Measurements from ENCODE around the gene RRP36. TPM values are rescaled to one million over a fixed set of nuclear protein-coding genes. Genes with fewer than 3 reads are reported as not detected.

RRP36 gene
- total RNA-seq, 4 donors from 2014 or later, result 32.2 to 200 (median 40.5) TPM

- intact Hi-C loops (cut with DNase I; ENCODE audit: low total_unique reads), result no loop called here
- 91 to 100% methylated on average over 6 to 9 of the region's 9 CpGs for WGBS, 2 donors (ENCODE audit: low coverage in 1 of 2)
- Histone ChIP-seq H3K27me3 (no peaks in the 10 kb centered on the region), H3K36me3 (peaks cover 0 to 55% (median 26%) of the 10 kb centered on the region in 4 donors), H3K4me3 (no peak overlapping the region), H3K4me1 (peaks cover 0 to 2% (median under 1%) of the 10 kb centered on the region in 4 donors), H3K9me3 (no peaks in the 10 kb centered on the region), H3K27ac (no peak overlapping the region)
- no peak for DNase-seq
- TF ChIP-seq EP300 (IDR thresholded peaks at IDR 0.05; ENCODE audit: low read depth), result no peak
- TF ChIP-seq POLR2A (IDR thresholded peaks at IDR 0.05), result no peak
- in situ Hi-C loops (cut with MboI; ENCODE audit: low pct_ligation_motif_present in 1 of 4, low pct_unique_long_range_greater_than_20kb in 1 of 4, low sequenced_read_pairs in 3 of 4), result no loop called here
Measured at GRCh38 chr6:43029120-43029519, 7.7 kb downstream of the RRP36 start.

- H3K36me3 ChIP-seq, result peaks cover 0 to 30% (median 14%) of the 10 kb centered on the region in 4 donors
- 87 to 94% methylated on average over 3 to 4 of the region's 4 CpGs for WGBS, 2 donors (ENCODE audit: low coverage in 1 of 2)
- intact Hi-C loops (cut with DNase I; ENCODE audit: low total_unique reads), result no loop called here
Measured at GRCh38 chr6:43032326-43032725, 10.9 kb downstream of the RRP36 start.

GRCh38 chr6:43033496-43034189, 12.2 kb downstream of the RRP36 start:
- Histone ChIP-seq H3K4me1 (no peaks in the 10 kb centered on the region), H3K27ac (no peak overlapping the region), H3K36me3 (peaks cover 0 to 29% (median 8%) of the 10 kb centered on the region in 4 donors), H3K27me3 (no peaks in the 10 kb centered on the region), H3K9me3 (no peaks in the 10 kb centered on the region), H3K4me3 (no peak overlapping the region)
- in situ Hi-C loops (cut with MboI; ENCODE audit: low pct_ligation_motif_present in 1 of 4, low pct_unique_long_range_greater_than_20kb in 1 of 4, low sequenced_read_pairs in 3 of 4), result no loop called here
- no peak for DNase-seq
- 81 to 95% methylated on average over 2 of the region's 2 CpGs for WGBS, 2 donors (ENCODE audit: low coverage in 1 of 2)
- no peak for TF ChIP-seq EP300 (IDR thresholded peaks at IDR 0.05; ENCODE audit: low read depth)
- TF ChIP-seq POLR2A (IDR thresholded peaks at IDR 0.05), result no peak
- no peak for TF ChIP-seq CTCF (IDR thresholded peaks at IDR 0.05)
- no peak for TF ChIP-seq POLR2AphosphoS5 (IDR thresholded peaks at IDR 0.05)
- intact Hi-C loops (cut with DNase I; ENCODE audit: low total_unique reads), result no loop called here

More at GRCh38 chr6:43032326-43032725, 10.9 kb downstream of the RRP36 start:
- no peak overlapping the region for H3K27ac ChIP-seq
- in situ Hi-C loops (cut with MboI; ENCODE audit: low pct_ligation_motif_present in 1 of 4, low pct_unique_long_range_greater_than_20kb in 1 of 4, low sequenced_read_pairs in 3 of 4), result no loop called here
- no peaks in the 10 kb centered on the region for H3K9me3 ChIP-seq
- no peak for TF ChIP-seq EP300 (IDR thresholded peaks at IDR 0.05; ENCODE audit: low read depth)
- DNase-seq, result no peak
- no peaks in the 10 kb centered on the region for H3K27me3 ChIP-seq
- H3K4me1 ChIP-seq, result no peaks in the 10 kb centered on the region
- H3K4me3 ChIP-seq, result no peak overlapping the region

GRCh38 chr6:43034190-43034525, 12.7 kb downstream of the RRP36 start:
- Histone ChIP-seq H3K4me3 (no peak overlapping the region), H3K27me3 (no peaks in the 10 kb centered on the region), H3K36me3 (peaks cover 0 to 24% (median 6%) of the 10 kb centered on the region in 4 donors), H3K9me3 (no peaks in the 10 kb centered on the region), H3K4me1 (no peaks in the 10 kb centered on the region), H3K27ac (no peak overlapping the region)
- 87 to 100% methylated on average over 1 to 2 of the region's 2 CpGs for WGBS, 2 donors (ENCODE audit: low coverage in 1 of 2)
- in situ Hi-C loops (cut with MboI; ENCODE audit: low pct_ligation_motif_present in 1 of 4, low pct_unique_long_range_greater_than_20kb in 1 of 4, low sequenced_read_pairs in 3 of 4), result no loop called here
- intact Hi-C loops (cut with DNase I; ENCODE audit: low total_unique reads), result no loop called here
- DNase-seq, result no peak
- no peak for TF ChIP-seq POLR2AphosphoS5 (IDR thresholded peaks at IDR 0.05)
- no peak for TF ChIP-seq POLR2A (IDR thresholded peaks at IDR 0.05)
- no peak for TF ChIP-seq EP300 (IDR thresholded peaks at IDR 0.05; ENCODE audit: low read depth)
- TF ChIP-seq CTCF (IDR thresholded peaks at IDR 0.05), result no peak

- intact Hi-C loops (cut with DNase I; ENCODE audit: low total_unique reads), result no loop called here
- 71% methylated on average over 4 of the region's 4 CpGs; no CpG with 5 or more reads in 1 of the 2 donors for WGBS, 2 donors (ENCODE audit: low coverage in 1 of 2)
- in situ Hi-C loops (cut with MboI; ENCODE audit: low pct_ligation_motif_present in 1 of 4, low pct_unique_long_range_greater_than_20kb in 1 of 4, low sequenced_read_pairs in 3 of 4), result no loop called here
- Histone ChIP-seq H3K9me3 (no peaks in the 10 kb centered on the region), H3K27me3 (no peaks in the 10 kb centered on the region), H3K36me3 (peaks cover 0 to 13% (median 2%) of the 10 kb centered on the region in 4 donors), H3K4me1 (no peaks in the 10 kb centered on the region), H3K4me3 (no peak overlapping the region), H3K27ac (no peak overlapping the region)
- DNase-seq, result no peak
- TF ChIP-seq POLR2A (IDR thresholded peaks at IDR 0.05), result no peak
- TF ChIP-seq CTCF (IDR thresholded peaks at IDR 0.05), result no peak
- TF ChIP-seq EP300 (IDR thresholded peaks at IDR 0.05; ENCODE audit: low read depth), result no peak
- TF ChIP-seq POLR2AphosphoS5 (IDR thresholded peaks at IDR 0.05), result no peak
Measured at GRCh38 chr6:43035495-43036194, 14.2 kb downstream of the RRP36 start.

All from transverse colon (tissue), 4 donors.